Neutrophil (primary cell): Measurements from ENCODE around the gene SRGAP1.

Source experiments
- H3K27ac ChIP-seq: fragments of 200-600 bp; sonication (generic); 2 replicates; pipeline ENCODE4 v1.5.1; 2016; ENCODE audit warnings: mild to moderate bottlenecking, moderate library complexity
- H3K27me3 ChIP-seq: fragments of 200-600 bp; sonication (generic); 2 replicates; pipeline ENCODE4 v1.6.0; 2016; ENCODE audit warnings: mild to moderate bottlenecking
- H3K36me3 ChIP-seq: fragments of 200-600 bp; sonication (generic); 2 replicates; pipeline ENCODE4 v1.5.1; 2017
- H3K4me1 ChIP-seq, 2 experiments: fragments of 200-600 bp in 1 of 2; sonication (generic) in 1 of 2; 1 replicate in 1 of 2; 2 replicates in 1 of 2; pipeline versions ENCODE4 v1.5.1 to v1.6.1; 2013 to 2016; ENCODE audit warnings: low read depth in 1 of 2, low read length in 1 of 2, mild to moderate bottlenecking in 1 of 2, moderate library complexity in 1 of 2; ENCODE audit not compliant: control insufficient read depth in 1 of 2, insufficient read depth in 1 of 2
- H3K4me3 ChIP-seq, 2 experiments: fragments of 200-600 bp in 1 of 2; sonication (generic) in 1 of 2; 1 replicate in 1 of 2; 2 replicates in 1 of 2; pipeline ENCODE4 v1.5.1; 2013 to 2016; ENCODE audit warnings: low read depth in 1 of 2, low read length in 1 of 2, mild to moderate bottlenecking in 1 of 2, moderate library complexity in 1 of 2
- H3K9me3 ChIP-seq: fragments of 200-600 bp; sonication (generic); 2 replicates; pipeline ENCODE4 v1.5.1; 2016
- CTCF ChIP-seq: fragments of 200-600 bp; sonication (generic); IDR thresholded peaks from 2 replicates; pipeline ENCODE4 v1.5.1; 2016; ENCODE audit warnings: antibody characterized with exemption

Gene SRGAP1

GRCh38 chr12:63930971-63931370, 86.5 kb downstream of the SRGAP1 start:
- no peaks in the 10 kb centered on the region for H3K9me3 ChIP-seq
- H3K27ac ChIP-seq: no peak overlapping the region
- TF ChIP-seq CTCF: no peak
- no peaks in the 10 kb centered on the region for H3K36me3 ChIP-seq
- H3K4me3 ChIP-seq: no peak overlapping the region
- no peaks in the 10 kb centered on the region for H3K27me3 ChIP-seq
- no peaks in the 10 kb centered on the region for H3K4me1 ChIP-seq

- Histone ChIP-seq H3K27ac (no peak overlapping the region), H3K36me3 (no peaks in the 10 kb centered on the region), H3K9me3 (no peaks in the 10 kb centered on the region), H3K4me1 (no peaks in the 10 kb centered on the region), H3K4me3 (no peak overlapping the region), H3K27me3 (no peaks in the 10 kb centered on the region)
- no peak for TF ChIP-seq CTCF
Measured at GRCh38 chr12:63931703-63932102, 87.2 kb downstream of the SRGAP1 start.

- Histone ChIP-seq H3K9me3 (no peaks in the 10 kb centered on the region), H3K4me3 (no peak overlapping the region), H3K4me1 (no peaks in the 10 kb centered on the region), H3K27ac (no peak overlapping the region), H3K36me3 (no peaks in the 10 kb centered on the region), H3K27me3 (no peaks in the 10 kb centered on the region)
- TF ChIP-seq CTCF: no peak
Measured at GRCh38 chr12:63934936-63935335, 90.4 kb downstream of the SRGAP1 start.

- Histone ChIP-seq H3K27ac (no peak overlapping the region), H3K4me1 (no peaks in the 10 kb centered on the region), H3K4me3 (no peak overlapping the region), H3K9me3 (no peaks in the 10 kb centered on the region), H3K36me3 (no peaks in the 10 kb centered on the region), H3K27me3 (no peaks in the 10 kb centered on the region)
- TF ChIP-seq CTCF: no peak
Measured at GRCh38 chr12:63935361-63935760, 90.9 kb downstream of the SRGAP1 start.

GRCh38 chr12:63937378-63938316, 93.1 kb downstream of the SRGAP1 start:
- H3K27me3 ChIP-seq: no peaks in the 10 kb centered on the region
- H3K4me3 ChIP-seq: no peak overlapping the region
- no peak for TF ChIP-seq CTCF
- no peaks in the 10 kb centered on the region for H3K9me3 ChIP-seq
- no peak overlapping the region for H3K27ac ChIP-seq
- H3K36me3 ChIP-seq: no peaks in the 10 kb centered on the region
- no peaks in the 10 kb centered on the region for H3K4me1 ChIP-seq
